GM19328 (cell line): ENCODE results near the gene C17orf107.
"Not testable (repeated sequence)": the region's sequence is repeated elsewhere in the genome, so short reads cannot be mapped to it uniquely, and the experiment has no call there.

ENCODE experiments used
- ATAC-seq: cut with Tn5 transposase; IDR thresholded peaks from one replicate; pipeline ENCODE4 v1.9.1; 2021; ENCODE audit warnings: mild to moderate bottlenecking, moderate library complexity; ENCODE audit not compliant: unreplicated experiment

Gene C17orf107

DNA sequence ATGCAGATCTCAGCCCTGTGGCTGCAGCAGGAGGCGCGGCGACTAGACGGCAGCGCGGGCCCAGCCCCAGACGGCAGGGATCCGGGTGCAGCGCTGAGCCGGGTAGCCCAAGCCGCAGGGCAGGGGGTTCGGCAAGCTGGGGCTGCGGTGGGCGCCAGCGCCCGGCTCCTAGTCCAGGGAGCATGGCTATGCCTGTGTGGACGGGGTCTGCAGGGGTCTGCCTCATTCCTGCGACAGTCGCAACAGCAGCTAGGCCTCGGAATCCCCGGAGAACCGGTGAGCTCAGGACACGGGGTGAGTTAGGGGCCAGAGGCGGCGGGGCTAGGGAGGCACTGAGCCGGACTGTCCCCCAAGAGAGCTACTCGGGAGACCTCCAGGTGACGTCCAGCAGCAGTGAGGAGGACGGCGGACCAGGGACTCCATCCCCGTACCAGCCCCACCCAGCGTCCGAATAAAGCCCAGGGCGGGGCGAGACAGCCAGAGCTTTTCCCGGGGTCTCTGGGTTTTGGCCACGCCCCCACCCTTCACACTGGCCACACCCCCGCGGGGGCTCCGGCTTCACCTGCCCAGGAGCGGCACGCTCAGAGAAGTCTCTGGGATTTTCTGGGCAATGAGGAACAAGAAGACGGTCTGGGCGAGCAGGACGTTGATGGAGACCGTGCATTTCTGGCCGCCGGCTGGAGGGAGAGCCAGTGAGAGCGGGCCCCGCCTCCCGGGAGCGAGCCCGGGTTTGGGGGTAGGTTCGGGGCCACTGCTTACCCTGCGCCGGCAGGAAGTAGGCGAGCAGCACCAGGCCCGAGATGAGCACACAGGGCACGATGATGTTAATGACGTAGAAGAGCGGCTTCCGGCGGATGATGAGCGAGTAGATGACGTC lies 1.1 kb downstream of the C17orf107 start:
- ATAC-seq: no peak

DNA sequence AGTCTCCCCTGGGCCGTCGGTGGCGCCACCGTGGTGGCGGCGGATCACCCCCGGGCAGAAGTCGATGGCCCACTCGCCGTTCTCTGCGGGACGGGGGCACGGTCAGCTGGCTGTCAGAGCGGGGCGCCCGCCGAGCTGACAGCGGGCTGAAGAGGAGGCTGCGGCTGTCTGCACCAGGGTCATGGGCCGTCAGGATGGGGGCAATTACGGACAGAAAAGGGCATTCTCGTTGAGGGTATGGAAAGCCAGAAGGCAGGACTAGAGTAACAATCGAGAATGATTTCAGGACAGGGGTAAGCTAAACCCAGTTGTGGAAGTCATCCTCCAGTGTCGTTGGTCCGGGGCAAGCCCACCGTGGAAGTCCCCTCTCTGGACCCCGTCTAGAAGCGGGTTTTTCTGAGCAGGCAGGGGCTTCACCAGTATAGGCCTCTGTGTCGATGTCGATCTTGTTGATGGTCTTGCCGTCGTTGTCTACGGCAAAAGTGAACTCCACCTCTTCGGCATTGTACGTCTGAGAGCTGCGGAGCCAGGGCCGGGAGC lies 1.8 kb downstream of the C17orf107 start:
- no peak for ATAC-seq

GRCh38 chr17:4901648-4902344 lies 2.5 kb downstream of the C17orf107 start:
- no peak for ATAC-seq

DNA sequence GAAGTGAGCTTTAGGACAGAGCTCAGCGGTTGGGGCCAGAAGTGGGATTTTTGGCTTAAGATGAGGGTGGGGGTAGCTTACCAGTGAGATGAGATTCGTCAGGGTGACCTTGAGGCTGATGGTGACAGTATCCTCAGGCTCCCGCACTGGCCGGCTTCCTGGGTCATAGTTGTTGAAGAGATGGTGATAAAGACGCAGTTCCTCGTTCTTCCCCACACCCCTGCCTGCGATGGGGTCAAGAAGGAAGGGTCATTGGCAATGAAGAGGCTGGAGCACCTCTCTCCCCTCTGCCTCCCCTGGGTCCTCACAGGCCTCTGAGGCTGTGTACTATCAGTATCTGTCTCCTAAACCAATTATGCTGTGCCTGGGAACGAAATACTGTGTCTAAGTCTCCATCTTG lies 3.2 kb downstream of the C17orf107 start:
- ATAC-seq: no peak

- ATAC-seq: no peak
Measured at GRCh38 chr17:4903051-4903818, 3.9 kb downstream of the C17orf107 start, which contains the start of gene CHRNE. Gene CHRNE, minus strand, starts transcription at chr17:4903098. Its CDS starts 35 bp downstream, at chr17:4903063.

DNA sequence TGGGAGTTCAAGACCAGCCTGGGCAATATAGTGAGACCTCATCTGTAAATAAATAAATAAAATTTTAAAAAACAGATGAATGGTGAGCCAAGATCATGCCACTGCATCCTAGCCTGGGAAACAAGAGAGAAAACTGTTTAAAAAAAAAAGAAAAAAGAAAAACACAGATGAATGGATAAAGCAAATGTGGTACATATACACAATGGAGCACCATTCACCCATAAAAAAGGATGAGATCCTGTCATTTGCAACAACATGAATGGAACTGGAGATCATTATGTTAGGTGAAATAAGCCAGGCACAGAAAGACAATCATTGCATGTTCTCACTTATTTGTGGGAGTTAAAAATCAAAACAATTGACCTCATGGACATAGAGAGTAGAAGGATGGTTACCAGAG lies 7.3 kb downstream of the C17orf107 start:
- not testable (repeated sequence) for ATAC-seq

DNA sequence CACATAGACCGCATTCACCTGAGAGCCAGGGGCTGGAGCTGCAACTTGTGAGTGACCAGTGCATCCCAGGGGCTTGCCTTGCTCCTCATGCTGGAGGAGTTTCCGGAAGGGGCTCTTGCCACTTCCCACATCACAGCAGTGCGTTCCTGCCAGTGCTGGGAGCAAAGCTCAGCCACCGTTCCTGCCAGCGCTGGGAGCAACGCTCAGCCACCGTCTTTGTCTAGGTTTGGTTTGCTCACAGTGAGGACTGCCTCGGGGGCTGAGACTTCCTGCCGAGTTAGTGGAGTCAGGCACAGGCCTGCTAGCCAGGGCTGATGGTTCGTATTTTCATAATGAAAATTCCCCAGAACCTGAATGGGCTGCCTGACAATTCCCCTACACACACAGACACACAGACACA lies 9.0 kb downstream of the C17orf107 start:
- no peak for ATAC-seq

- ATAC-seq: no peak
Measured at GRCh38 chr17:4908711-4909496, 9.6 kb downstream of the C17orf107 start.

DNA sequence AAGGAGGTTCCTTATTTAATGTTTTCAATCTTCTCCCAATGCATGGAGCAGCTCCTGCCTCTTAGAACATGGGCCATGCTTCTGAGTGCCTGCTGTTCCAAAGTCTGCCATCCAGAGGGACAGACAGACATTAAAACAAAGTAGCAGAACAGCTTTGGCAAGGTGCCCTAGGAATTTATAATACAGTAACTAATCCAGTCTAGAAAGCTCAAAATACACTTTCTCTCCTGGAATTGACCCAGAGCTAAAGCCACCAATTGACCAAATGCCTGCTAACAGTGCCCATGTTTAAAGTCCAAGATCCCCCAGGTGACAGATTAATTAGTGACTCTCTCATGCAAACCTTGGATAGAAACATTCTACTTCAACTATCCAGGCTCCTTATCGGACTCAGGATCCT lies 14.7 kb downstream of the C17orf107 start:
- no peak for ATAC-seq

DNA sequence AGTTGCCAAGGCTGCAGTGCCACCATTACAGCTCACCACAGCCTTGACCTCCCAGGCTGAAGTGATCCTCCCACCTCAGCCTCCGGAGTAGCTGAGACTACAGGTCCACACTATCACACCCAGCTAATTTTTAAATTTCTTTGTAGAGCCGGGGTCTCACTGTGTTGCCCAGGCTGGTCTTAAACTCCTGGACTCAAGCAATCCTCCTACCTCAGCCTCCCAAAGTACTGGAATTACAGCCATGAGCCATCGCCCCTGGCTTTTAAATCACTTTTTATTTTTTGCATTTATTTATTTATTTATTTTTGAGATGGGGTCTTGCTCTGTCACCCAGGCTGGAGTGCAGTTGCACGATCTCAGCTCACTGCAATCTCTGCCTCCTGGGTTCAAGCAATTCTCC lies 15.2 kb downstream of the C17orf107 start:
- not testable (repeated sequence) for ATAC-seq

DNA sequence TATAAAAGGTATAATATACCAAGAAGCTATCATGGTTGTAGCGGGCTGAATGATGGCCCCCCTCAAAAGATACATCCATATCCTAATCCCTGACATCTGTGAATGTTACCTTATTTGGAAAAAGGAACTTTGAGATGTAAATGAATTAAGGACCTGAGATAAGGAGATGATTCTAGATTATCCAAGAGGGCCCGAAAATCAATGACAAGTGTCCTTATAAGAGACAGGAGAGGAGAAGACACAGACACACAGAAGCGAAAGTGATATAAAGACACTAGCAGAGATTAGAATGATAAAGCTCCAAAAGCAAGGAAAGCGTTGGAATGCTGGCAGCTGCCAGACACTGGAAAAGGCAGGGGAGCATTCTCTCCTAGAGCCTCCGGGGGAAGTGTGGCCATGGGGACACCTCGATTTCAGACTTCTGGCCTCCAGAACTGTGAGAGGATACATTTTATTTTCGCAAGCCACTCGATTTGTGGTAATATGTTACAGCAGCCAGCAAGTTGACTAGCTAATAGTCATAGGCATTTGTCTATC lies 20.2 kb downstream of the C17orf107 start:
- ATAC-seq: no peak

- ATAC-seq: no peak
Measured at GRCh38 chr17:4920351-4921048, 21.2 kb downstream of the C17orf107 start.

DNA sequence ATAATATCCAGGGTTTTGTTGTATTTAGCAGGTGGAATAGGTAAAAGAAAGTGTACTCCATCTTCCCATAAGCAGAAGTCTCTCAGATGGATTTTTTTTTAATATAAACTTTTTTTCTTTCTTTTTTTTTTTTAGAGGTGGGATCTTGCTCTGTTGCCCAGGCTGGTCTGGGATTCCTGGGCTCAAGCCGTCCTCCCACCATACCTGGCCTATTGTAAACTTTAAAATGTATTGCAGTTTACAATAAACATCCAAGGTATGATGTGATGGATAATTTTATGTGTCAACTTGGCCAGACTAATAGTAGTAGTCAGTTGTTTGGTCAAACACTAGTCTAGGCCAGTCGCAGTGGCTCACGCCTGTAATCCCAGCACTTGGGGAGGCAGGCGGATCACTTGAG lies 22.0 kb downstream of the C17orf107 start:
- no peak for ATAC-seq

GRCh38 chr17:4926577-4927335 lies 27.4 kb downstream of the C17orf107 start:
- not testable (repeated sequence) for ATAC-seq

GRCh38 chr17:4928881-4929280 lies 29.5 kb downstream of the C17orf107 start:
- ATAC-seq: no peak

DNA sequence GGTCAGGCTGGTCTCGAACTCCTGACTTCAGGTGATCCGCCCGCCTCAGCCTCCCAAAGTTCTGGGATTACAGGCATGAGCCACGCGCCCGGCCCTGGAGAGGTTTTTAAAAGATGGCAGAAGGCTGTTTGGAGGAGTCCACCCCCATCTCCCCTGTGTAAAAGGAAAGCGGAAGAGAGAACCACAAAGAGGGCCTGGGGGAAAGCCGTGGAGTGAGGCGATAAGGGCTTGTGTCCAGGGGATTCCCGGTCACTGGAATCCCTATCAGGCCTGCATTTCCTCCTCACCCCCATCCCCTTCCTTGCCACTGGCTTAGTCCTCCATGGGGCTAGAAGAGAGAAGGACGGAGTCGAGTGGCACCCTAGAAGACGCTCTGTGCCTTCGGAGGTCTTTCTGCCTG lies 32.6 kb downstream of the C17orf107 start, which contains the start of gene GP1BA:
TSS of gene GP1BA (plus strand) at position 315 of the 400 bp plus-strand sequence. CDS start 328 bp downstream, outside the sequence.
- ATAC-seq: no peak

GRCh38 chr17:4932756-4933155 lies 33.4 kb downstream of the C17orf107 start:
- ATAC-seq: no peak

DNA sequence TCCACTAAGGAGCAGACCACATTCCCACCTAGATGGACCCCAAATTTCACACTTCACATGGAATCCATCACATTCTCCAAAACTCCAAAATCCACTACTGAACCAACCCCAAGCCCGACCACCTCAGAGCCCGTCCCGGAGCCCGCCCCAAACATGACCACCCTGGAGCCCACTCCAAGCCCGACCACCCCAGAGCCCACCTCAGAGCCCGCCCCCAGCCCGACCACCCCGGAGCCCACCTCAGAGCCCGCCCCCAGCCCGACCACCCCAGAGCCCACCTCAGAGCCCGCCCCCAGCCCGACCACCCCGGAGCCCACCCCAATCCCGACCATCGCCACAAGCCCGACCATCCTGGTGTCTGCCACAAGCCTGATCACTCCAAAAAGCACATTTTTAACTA lies 34.3 kb downstream of the C17orf107 start:
- no peak for ATAC-seq
